ENCODE data around the gene INPP5A.

- TF ChIP-seq CTCF (conservative IDR thresholded peaks at IDR 0.05; ENCODE audit: low read length) (no peak), EZH2phosphoT487 (IDR thresholded peaks at IDR 0.05; ENCODE audit: borderline replicate concordance) (no peak)
Measured at GRCh38 chr10:132592790-132593383, 55.3 kb downstream of the INPP5A start.

All from Loucy (cell line).